ENCODE measurements around the gene BIN1. TPM values are rescaled to one million over a fixed set of nuclear protein-coding genes. Genes with fewer than 3 reads are reported as not detected.

The BIN1 gene
- total RNA-seq, 1 experiment from 2014 or later: 31.8 TPM

GRCh38 chr2:127146071-127146725 is 39.2 kb upstream of the BIN1 start:
- no peaks in the 10 kb centered on the region for H3K36me3 ChIP-seq (ENCODE audit: control insufficient read depth in 1 of 2, insufficient read depth in 2 of 2, low read length in 2 of 2)

GRCh38 chr2:127145280-127145895 is 38.4 kb upstream of the BIN1 start:
- ChIA-PET RAD21 (ENCODE audit: low non-redundant PET in 1 of 2, low total read pairs in 2 of 2, uncharacterized antibody in 2 of 2, unreplicated experiment in 2 of 2) (no interaction called here), POLR2A (no interaction called here), CTCF (no interaction called here)
- TF ChIP-seq MAX (IDR thresholded peaks at IDR 0.05): no peak
- peak; percentile 54 for TF ChIP-seq FOSL1 (IDR thresholded peaks at IDR 0.05; ENCODE audit: low read depth)
- TF ChIP-seq SP1 (IDR thresholded peaks at IDR 0.05; ENCODE audit: low read depth): no peak
- no peak for TF ChIP-seq ATF3 (IDR thresholded peaks at IDR 0.05)
- no TSS peak for BruUV-seq (replicated peaks)
- H3K9me3 ChIP-seq (ENCODE audit: control insufficient read depth in 1 of 2, insufficient read depth in 1 of 2, low read depth in 1 of 2, low read length in 2 of 2): no peaks in the 10 kb centered on the region
- ATAC-seq: no peak
- no peak overlapping the region for H3K4me3 ChIP-seq (replicated peaks in 1 of 2; ENCODE audit: low read depth in 1 of 2, low read length in 2 of 2)
- peaks cover 0 to 12% of the 10 kb centered on the region in 2 experiments; a peak in 2 of 4 replicates for H3K4me1 ChIP-seq (ENCODE audit: control insufficient read depth in 1 of 2, insufficient read depth in 2 of 2, low read length in 2 of 2)
- DNase-seq (ENCODE audit: low read depth, low spot score): no peak
- no peak overlapping the region for H2AFZ ChIP-seq (ENCODE audit: low read depth, low read length, poor library complexity, severe bottlenecking)
- no peak overlapping the region for H3K27ac ChIP-seq (ENCODE audit: low read depth, low read length)
- H3K9me2 ChIP-seq (ENCODE audit: insufficient read depth): no peaks in the 10 kb centered on the region
- no peaks in the 10 kb centered on the region for H3K79me2 ChIP-seq (ENCODE audit: insufficient read depth, low read length)
- H3K27me3 ChIP-seq (ENCODE audit: insufficient read depth, low read length): no peaks in the 10 kb centered on the region
- intact Hi-C loops (cut with micrococcal nuclease): no loop called here
- peak overlapping the region; percentile 33 for H3K4me2 ChIP-seq (ENCODE audit: low read length)
- H3K36me3 ChIP-seq (ENCODE audit: control insufficient read depth in 1 of 2, insufficient read depth in 2 of 2, low read length in 2 of 2): no peaks in the 10 kb centered on the region
- H3K9ac ChIP-seq (ENCODE audit: low read length): no peak overlapping the region
- H4K20me1 ChIP-seq (ENCODE audit: insufficient read depth): no peaks in the 10 kb centered on the region

More at GRCh38 chr2:127146071-127146725, 39.2 kb upstream of the BIN1 start:
- no peaks in the 10 kb centered on the region for H3K9me2 ChIP-seq (ENCODE audit: insufficient read depth)
- no peak overlapping the region for H3K27ac ChIP-seq (ENCODE audit: low read depth, low read length)
- no TSS peak for BruUV-seq (replicated peaks)
- DNase-seq (ENCODE audit: low read depth, low spot score): no peak
- no peak overlapping the region for H3K9ac ChIP-seq (ENCODE audit: low read length)
- peak overlapping the region; percentile 33; the same call in 1 of the 2 replicates for H3K4me2 ChIP-seq (ENCODE audit: low read length)
- no peaks in the 10 kb centered on the region for H3K79me2 ChIP-seq (ENCODE audit: insufficient read depth, low read length)
- H3K4me3 ChIP-seq (replicated peaks in 1 of 2; ENCODE audit: low read depth in 1 of 2, low read length in 2 of 2): no peak overlapping the region
- no peak overlapping the region for H2AFZ ChIP-seq (ENCODE audit: low read depth, low read length, poor library complexity, severe bottlenecking)
- POLR2A ChIA-PET: no interaction called here
- H3K4me1 ChIP-seq (ENCODE audit: control insufficient read depth in 1 of 2, insufficient read depth in 2 of 2, low read length in 2 of 2): peaks cover 0 to 12% of the 10 kb centered on the region in 2 experiments; a peak in 2 of 4 replicates
- no peaks in the 10 kb centered on the region for H3K9me3 ChIP-seq (ENCODE audit: control insufficient read depth in 1 of 2, insufficient read depth in 1 of 2, low read depth in 1 of 2, low read length in 2 of 2)
- intact Hi-C loops (cut with micrococcal nuclease): no loop called here
- no peaks in the 10 kb centered on the region for H3K27me3 ChIP-seq (ENCODE audit: insufficient read depth, low read length)
- CTCF ChIA-PET: no interaction called here
- no peak for TF ChIP-seq TCF7L2 (IDR thresholded peaks at IDR 0.05; ENCODE audit: borderline replicate concordance, extremely low read depth, insufficient read depth, insufficient read length)
- no peak for TF ChIP-seq CBX3 (IDR thresholded peaks at IDR 0.05; ENCODE audit: low read depth)
- TF ChIP-seq JUND (IDR thresholded peaks at IDR 0.05): no peak
- TF ChIP-seq FOSL1 (IDR thresholded peaks at IDR 0.05; ENCODE audit: low read depth): no peak
- RAD21 ChIA-PET (ENCODE audit: low non-redundant PET in 1 of 2, low total read pairs in 2 of 2, uncharacterized antibody in 2 of 2, unreplicated experiment in 2 of 2): no interaction called here
- ATAC-seq: peak; percentile 49; the same call in 1 of the 2 replicates
- no peaks in the 10 kb centered on the region for H4K20me1 ChIP-seq (ENCODE audit: insufficient read depth)
